C4-2B (cell line): ENCODE results near the gene NELFA.

ENCODE experiments used
- CTCF ChIP-seq: fragments of 450-650 bp; conservative IDR thresholded peaks from 2 replicates; pipeline ENCODE4 v1.5.1; 2017; ENCODE audit warnings: mild to moderate bottlenecking
- ZFX ChIP-seq: fragments of 450-650 bp; IDR thresholded peaks from 2 replicates; pipeline ENCODE4 v1.6.1; 2017

GRCh38 chr4:1932736-1933135 is 76.0 kb downstream of the NELFA start:
- TF ChIP-seq CTCF (no peak), ZFX (no peak)
